HepG2 (cell line): ENCODE measurements around the gene MICAL3. TPM values are rescaled to one million over a fixed set of nuclear protein-coding genes. Genes with fewer than 3 reads are reported as not detected.

Experiments used
- ATAC-seq: fragments of 200-7000 bp; cut with Tn5 transposase; 3 replicates; pipeline ENCODE4 v1.9.1; 2020; ENCODE audit warnings: mild to moderate bottlenecking, moderate library complexity
- BruUV-seq: library from RNA; stranded (reverse); fragments of 400-500 nt; replicated peaks from 2 replicates; lab custom pipeline; 2021; lab: Mats Ljungman, UMichigan
- CTCF ChIA-PET: fragments of 300-600 bp; formaldehyde crosslinking; extraction: SDS; loops from one replicate; lab custom pipeline; 2021; ENCODE audit warnings: low total read pairs, inconsistent platforms, low intra/inter-chr PET ratio; lab: Yijun Ruan, JAX
- POLR2A ChIA-PET: fragments of 350-600 bp; sonication (Branson Sonifier 250); formaldehyde crosslinking; loops from one replicate; lab custom pipeline; 2020; ENCODE audit warnings: antibody characterized with exemption, inconsistent platforms; lab: Yijun Ruan, JAX
- DNase-seq: peaks from one replicate; pipeline ENCODE4 v3.0.0-alpha.2; 2015; ENCODE audit warnings: low spot score
- FAIRE-seq: peaks from 3 replicates; lab custom pipeline; 2011; peaks lifted over from hg19 to GRCh38; lab: Jason Lieb, UNC
- H2AFZ ChIP-seq: one replicate; pipeline ENCODE4 v1.6.1; 2011; ENCODE audit warnings: low read length, inconsistent platforms
- H3K27ac ChIP-seq: fragments of 300-600 bp; 3 replicates; pipeline ENCODE4 v1.8.0; 2011; ENCODE audit warnings: mixed run types, mild to moderate bottlenecking, mixed read lengths, low read length, inconsistent platforms; ENCODE audit not compliant: insufficient read depth; ENCODE audit errors: extremely low read length
- H3K27me3 ChIP-seq, 2 experiments: fragments of 200-600 bp in 1 of 2; 2 replicates in 1 of 2; 3 replicates in 1 of 2; pipeline versions ENCODE4 v1.6.0 to v1.8.0; 2011; ENCODE audit warnings: low read length in 2 of 2, mild to moderate bottlenecking in 2 of 2, moderate library complexity in 2 of 2, inconsistent platforms in 1 of 2; ENCODE audit not compliant: insufficient read depth in 2 of 2, control insufficient read depth in 1 of 2
- H3K36me3 ChIP-seq, 2 experiments: fragments of 200-600 bp in 1 of 2; replicated peaks in 1 of 2; 2 replicates in 1 of 2; 3 replicates in 1 of 2; pipeline versions ENCODE4 v1.5.1 to v1.8.0; 2011; ENCODE audit warnings: low read length in 2 of 2, inconsistent platforms in 1 of 2; ENCODE audit not compliant: insufficient read depth in 2 of 2, control insufficient read depth in 1 of 2
- H3K4me1 ChIP-seq: 2 replicates; pipeline ENCODE4 v1.5.1; 2012; ENCODE audit warnings: low read length, inconsistent platforms; ENCODE audit not compliant: insufficient read depth
- H3K4me2 ChIP-seq: 2 replicates; pipeline ENCODE4 v1.6.0; 2011; ENCODE audit warnings: low read depth, low read length, inconsistent platforms
- H3K4me3 ChIP-seq, 3 experiments: fragments of 200-600 bp in 1 of 3; sonication (generic), shearing (Covaris generic) in 1 of 3; replicated peaks in 1 of 3; 2 replicates each; pipeline ENCODE4 v1.5.1; 2011 to 2016; ENCODE audit warnings: low read length in 3 of 3, inconsistent platforms in 2 of 3, low read depth in 2 of 3, mild to moderate bottlenecking in 2 of 3, control low read depth in 1 of 3, mixed read lengths in 1 of 3; ENCODE audit not compliant: insufficient read depth in 1 of 3
- H3K79me2 ChIP-seq: one replicate; pipeline ENCODE4 v1.6.1; 2011; ENCODE audit warnings: low read length, inconsistent platforms; ENCODE audit not compliant: insufficient read depth
- H3K9ac ChIP-seq: 2 replicates; pipeline ENCODE4 v1.6.0; 2011; ENCODE audit warnings: mild to moderate bottlenecking, low read depth, low read length, inconsistent platforms; ENCODE audit not compliant: insufficient read depth
- H3K9me3 ChIP-seq: 2 replicates; pipeline ENCODE4 v1.5.1; 2012; ENCODE audit warnings: mild to moderate bottlenecking, low read length
- H4K20me1 ChIP-seq: 2 replicates; pipeline ENCODE4 v1.6.0; 2011; ENCODE audit warnings: inconsistent platforms, mild to moderate bottlenecking, low read length, moderate library complexity; ENCODE audit not compliant: insufficient read depth
- ATF4 ChIP-seq, 2 experiments: fragments of 450-650 bp in 1 of 2; sonication (generic) in 1 of 2; formaldehyde crosslinking; IDR thresholded peaks; 2 replicates each; pipeline versions ENCODE4 v1.5.0 to v1.8.0; 2020 to 2022; ENCODE audit warnings: mild to moderate bottlenecking in 1 of 2, missing genetic modification reagents in 1 of 2
- GABPB1 ChIP-seq: IDR thresholded peaks from 2 replicates; pipeline ENCODE4 v1.6.1; 2016; ENCODE audit warnings: mild to moderate bottlenecking, missing genetic modification reagents, moderate library complexity, missing compliant biosample characterization
- GFI1 ChIP-seq: sonication (generic); formaldehyde crosslinking; IDR thresholded peaks from 2 replicates; pipeline ENCODE4 v1.5.0; 2020; ENCODE audit warnings: missing genetic modification reagents, mild to moderate bottlenecking, borderline replicate concordance
- GTF2F1 ChIP-seq: fragments of 150-350 bp; IDR thresholded peaks from 2 replicates; pipeline ENCODE4 v1.6.1; 2014; ENCODE audit warnings: low read length
- HES4 ChIP-seq: sonication (generic); formaldehyde crosslinking; IDR thresholded peaks from 2 replicates; pipeline ENCODE4 v1.9.0; 2021; ENCODE audit warnings: mild to moderate bottlenecking, missing genetic modification reagents, borderline replicate concordance
- IRX3 ChIP-seq: sonication (generic); formaldehyde crosslinking; IDR thresholded peaks from 2 replicates; pipeline ENCODE4 v1.8.1; 2023; ENCODE audit warnings: mild to moderate bottlenecking, low read depth, missing genetic modification reagents, borderline replicate concordance
- POLR2AphosphoS5 ChIP-seq: IDR thresholded peaks from 2 replicates; pipeline ENCODE4 v1.6.1; 2012; ENCODE audit warnings: low read depth, low read length
- XRCC5 ChIP-seq: fragments of 200-400 bp; formaldehyde crosslinking; optimal IDR thresholded peaks from 2 replicates; pipeline ENCODE3; 2017; ENCODE audit warnings: mild to moderate bottlenecking, low read length
- ZMYM3 ChIP-seq: sonication (generic); formaldehyde crosslinking; IDR thresholded peaks from 2 replicates; pipeline ENCODE4 v1.5.1; 2020; ENCODE audit warnings: mild to moderate bottlenecking, missing genetic modification reagents
- ZMYM4 ChIP-seq: sonication (generic); formaldehyde crosslinking; IDR thresholded peaks from 2 replicates; pipeline ENCODE4 v1.8.1; 2023; ENCODE audit warnings: mild to moderate bottlenecking, missing genetic modification reagents
- ZNF746 ChIP-seq: sonication (generic); formaldehyde crosslinking; IDR thresholded peaks from 2 replicates; pipeline ENCODE4 v1.8.0; 2022; ENCODE audit warnings: mild to moderate bottlenecking, missing genetic modification reagents
- ZZZ3 ChIP-seq: sonication (generic); formaldehyde crosslinking; IDR thresholded peaks from 2 replicates; pipeline ENCODE4 v1.4.0; 2020; ENCODE audit warnings: missing genetic modification reagents, mild to moderate bottlenecking, borderline replicate concordance
- WGBS: methylation state at CpG from one replicate; pipeline ENCODE4 v1.1.6; 2017; ENCODE audit warnings: low lambda C conversion rate; 5-methylcytosine and 5-hydroxymethylcytosine counted together
- in situ Hi-C: cut with HindIII; loops from 2 replicates; pipeline ENCODE4 v1.10.0; 2017; ENCODE audit warnings: low pct_unique_long_range_greater_than_20kb; ENCODE audit not compliant: extremely low pct_ligation_motif_present
- intact Hi-C: fragments of 100-400 bp; cut with micrococcal nuclease; formaldehyde crosslinking; loops from one replicate; pipeline ENCODE4 v1.10.0; 2022; ENCODE audit not compliant: unreplicated experiment
- polyA plus RNA-seq, 8 experiments: library from polyadenylated mRNA; depleted of rRNA in 3 of 8; stranded (reverse) in 7 of 8; unstranded in 1 of 8; fragments of >200 nt; fragmentation: Illumina TruSeq in 4 of 8; extraction: Trizol in 4 of 8; gene quantifications; 2 replicates each; pipeline versions ENCODE4 v1.2.1 to v1.2.3, GENCODE V29; 2011 to 2016; ENCODE audit warnings: low read depth in 4 of 8, missing spikeins in 1 of 8, mixed read lengths in 1 of 8; ENCODE audit not compliant: insufficient read depth in 1 of 8
- total RNA-seq, 5 experiments: library from RNA; depleted of rRNA; stranded (reverse); fragments of >200 nt; fragmentation: Illumina TruSeq; extraction: Trizol; gene quantifications; 2 replicates each; pipeline ENCODE4 v1.2.3, GENCODE V29; 2016; ENCODE audit warnings: low read depth in 1 of 5
- TF ChIP-seq, protein P1 (sequence below): IDR thresholded peaks from 2 replicates; pipeline ENCODE4 v1.6.1; 2016; ENCODE audit warnings: mild to moderate bottlenecking
- TF ChIP-seq, protein P2 (sequence below): sonication (generic); formaldehyde crosslinking; IDR thresholded peaks from 2 replicates; pipeline ENCODE4 v1.4.0; 2020; ENCODE audit warnings: missing genetic modification reagents, borderline replicate concordance
- TF ChIP-seq, protein P3 (sequence below): sonication (generic); formaldehyde crosslinking; IDR thresholded peaks from 2 replicates; pipeline ENCODE4 v1.8.0; 2022; ENCODE audit warnings: low read depth, missing genetic modification reagents

MICAL3 gene
- total and polyA plus RNA-seq, 2 of the 13 experiments (the other 11 are each of a cell fraction or from before 2014, with no cell fraction given), result 5.3 to 12.5 TPM

DNA sequence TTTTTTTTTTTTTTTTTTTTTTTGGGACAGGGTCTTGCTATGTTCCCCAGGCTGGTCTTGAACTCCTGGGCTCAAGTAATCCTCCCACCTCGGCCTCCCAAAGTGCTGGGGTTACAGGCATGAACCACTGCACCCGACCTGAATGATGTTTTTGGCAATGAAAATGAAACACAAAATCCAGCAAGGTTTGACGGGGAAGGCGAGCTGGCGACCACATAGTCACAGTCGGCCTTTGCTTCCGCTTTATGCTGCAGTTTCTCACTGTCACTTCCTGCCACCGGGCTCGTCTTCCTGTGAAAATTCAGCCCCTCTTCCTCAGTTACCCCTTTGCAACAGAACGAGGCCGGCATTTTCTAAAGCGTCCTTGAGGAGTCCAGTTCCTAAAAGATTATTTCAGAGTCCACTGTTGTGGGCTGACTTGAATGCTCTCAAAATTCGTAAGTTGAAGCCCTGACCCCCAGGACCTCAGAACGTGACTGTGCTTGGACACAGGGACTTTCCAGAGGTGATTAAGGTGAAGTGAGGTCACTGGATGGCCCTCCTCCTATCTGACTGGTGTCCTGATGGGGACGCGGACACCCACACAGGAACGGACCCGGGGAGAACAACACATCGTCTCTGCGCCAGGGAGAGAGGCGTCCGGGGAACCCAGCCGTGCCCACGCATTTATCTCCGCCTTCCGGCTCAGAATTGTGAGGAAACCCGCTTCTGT, 247.2 kb downstream of the MICAL3 start:
- Histone ChIP-seq H2AFZ (peak overlapping the region; percentile 33), H3K79me2 (peaks cover 21% of the 10 kb centered on the region), H3K9me3 (no peaks in the 10 kb centered on the region), H3K4me2 (peak overlapping the region; percentile 67), H3K27me3 (no peaks in the 10 kb centered on the region; a peak in 1 of 5 replicates), H4K20me1 (no peaks in the 10 kb centered on the region), H3K9ac (peak overlapping the region; percentile 78), H3K4me1 (peaks cover 80% of the 10 kb centered on the region), H3K36me3 (no peaks in the 10 kb centered on the region), H3K27ac (peak overlapping the region; percentile 80), H3K4me3 (peak overlapping the region; percentile 64 to 81 (median 75))
- TSS peak; percentile 83 for BruUV-seq
- in situ Hi-C loops, result no loop called here
- POLR2A ChIA-PET, result interaction anchor here (0.7 to 3.4 kb wide), 6 partner anchors 9 to 47 kb away, joined by 3 to 24 read pairs (median 3); no protein-coding TSS in a partner anchor
- CTCF ChIA-PET, result no interaction called here
- intact Hi-C loops, result no loop called here
- ATAC-seq (peak; percentile 17), FAIRE-seq (peak; percentile 87), DNase-seq (peak; percentile 53)
- WGBS, result under 1% methylated on average over 23 of the region's 27 CpGs
- TF ChIP-seq HES4 (0 out of 2 replicates have a peak, but pooled peaks have one; percentile 23), ZMYM4 (0 out of 2 replicates have a peak, but pooled peaks have one; percentile 25), POLR2AphosphoS5 (peak; percentile 83), GTF2F1 (no peak), GFI1 (0 out of 2 replicates have a peak, but pooled peaks have one; percentile 8), XRCC5 (peak; percentile 30), ZNF746 (CRISPR knock-in tag) (no peak), IRX3 (no peak), ZMYM3 (CRISPR knock-in tag) (peak; percentile 7; the same call in 1 of the 2 replicates), ZZZ3 (CRISPR knock-in tag) (0 out of 2 replicates have a peak, but pooled peaks have one; percentile 64), GABPB1 (CRISPR knock-in tag) (peak; percentile 69), ATF4 (CRISPR knock-in tag; IDR thresholded peaks at IDR 0.05) (peak in 1 of 2 experiments; percentile 57; a peak in 1 of 4 replicates)
- TF ChIP-seq, protein P1, sequence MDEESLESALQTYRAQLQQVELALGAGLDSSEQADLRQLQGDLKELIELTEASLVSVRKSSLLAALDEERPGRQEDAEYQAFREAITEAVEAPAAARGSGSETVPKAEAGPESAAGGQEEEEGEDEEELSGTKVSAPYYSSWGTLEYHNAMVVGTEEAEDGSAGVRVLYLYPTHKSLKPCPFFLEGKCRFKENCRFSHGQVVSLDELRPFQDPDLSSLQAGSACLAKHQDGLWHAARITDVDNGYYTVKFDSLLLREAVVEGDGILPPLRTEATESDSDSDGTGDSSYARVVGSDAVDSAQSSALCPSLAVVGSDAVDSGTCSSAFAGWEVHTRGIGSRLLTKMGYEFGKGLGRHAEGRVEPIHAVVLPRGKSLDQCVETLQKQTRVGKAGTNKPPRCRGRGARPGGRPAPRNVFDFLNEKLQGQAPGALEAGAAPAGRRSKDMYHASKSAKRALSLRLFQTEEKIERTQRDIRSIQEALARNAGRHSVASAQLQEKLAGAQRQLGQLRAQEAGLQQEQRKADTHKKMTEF (CRISPR knock-in tag), result peak; percentile 18; the same call in 1 of the 2 replicates
- TF ChIP-seq, protein P2, sequence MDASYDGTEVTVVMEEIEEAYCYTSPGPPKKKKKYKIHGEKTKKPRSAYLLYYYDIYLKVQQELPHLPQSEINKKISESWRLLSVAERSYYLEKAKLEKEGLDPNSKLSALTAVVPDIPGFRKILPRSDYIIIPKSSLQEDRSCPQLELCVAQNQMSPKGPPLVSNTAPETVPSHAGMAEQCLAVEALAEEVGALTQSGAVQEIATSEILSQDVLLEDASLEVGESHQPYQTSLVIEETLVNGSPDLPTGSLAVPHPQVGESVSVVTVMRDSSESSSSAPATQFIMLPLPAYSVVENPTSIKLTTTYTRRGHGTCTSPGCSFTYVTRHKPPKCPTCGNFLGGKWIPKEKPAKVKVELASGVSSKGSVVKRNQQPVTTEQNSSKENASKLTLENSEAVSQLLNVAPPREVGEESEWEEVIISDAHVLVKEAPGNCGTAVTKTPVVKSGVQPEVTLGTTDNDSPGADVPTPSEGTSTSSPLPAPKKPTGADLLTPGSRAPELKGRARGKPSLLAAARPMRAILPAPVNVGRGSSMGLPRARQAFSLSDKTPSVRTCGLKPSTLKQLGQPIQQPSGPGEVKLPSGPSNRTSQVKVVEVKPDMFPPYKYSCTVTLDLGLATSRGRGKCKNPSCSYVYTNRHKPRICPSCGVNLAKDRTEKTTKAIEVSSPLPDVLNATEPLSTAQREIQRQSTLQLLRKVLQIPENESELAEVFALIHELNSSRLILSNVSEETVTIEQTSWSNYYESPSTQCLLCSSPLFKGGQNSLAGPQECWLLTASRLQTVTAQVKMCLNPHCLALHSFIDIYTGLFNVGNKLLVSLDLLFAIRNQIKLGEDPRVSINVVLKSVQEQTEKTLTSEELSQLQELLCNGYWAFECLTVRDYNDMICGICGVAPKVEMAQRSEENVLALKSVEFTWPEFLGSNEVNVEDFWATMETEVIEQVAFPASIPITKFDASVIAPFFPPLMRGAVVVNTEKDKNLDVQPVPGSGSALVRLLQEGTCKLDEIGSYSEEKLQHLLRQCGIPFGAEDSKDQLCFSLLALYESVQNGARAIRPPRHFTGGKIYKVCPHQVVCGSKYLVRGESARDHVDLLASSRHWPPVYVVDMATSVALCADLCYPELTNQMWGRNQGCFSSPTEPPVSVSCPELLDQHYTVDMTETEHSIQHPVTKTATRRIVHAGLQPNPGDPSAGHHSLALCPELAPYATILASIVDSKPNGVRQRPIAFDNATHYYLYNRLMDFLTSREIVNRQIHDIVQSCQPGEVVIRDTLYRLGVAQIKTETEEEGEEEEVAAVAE (CRISPR knock-in tag), result peak; percentile 61; the same call in 1 of the 2 replicates
- TF ChIP-seq, protein P3, sequence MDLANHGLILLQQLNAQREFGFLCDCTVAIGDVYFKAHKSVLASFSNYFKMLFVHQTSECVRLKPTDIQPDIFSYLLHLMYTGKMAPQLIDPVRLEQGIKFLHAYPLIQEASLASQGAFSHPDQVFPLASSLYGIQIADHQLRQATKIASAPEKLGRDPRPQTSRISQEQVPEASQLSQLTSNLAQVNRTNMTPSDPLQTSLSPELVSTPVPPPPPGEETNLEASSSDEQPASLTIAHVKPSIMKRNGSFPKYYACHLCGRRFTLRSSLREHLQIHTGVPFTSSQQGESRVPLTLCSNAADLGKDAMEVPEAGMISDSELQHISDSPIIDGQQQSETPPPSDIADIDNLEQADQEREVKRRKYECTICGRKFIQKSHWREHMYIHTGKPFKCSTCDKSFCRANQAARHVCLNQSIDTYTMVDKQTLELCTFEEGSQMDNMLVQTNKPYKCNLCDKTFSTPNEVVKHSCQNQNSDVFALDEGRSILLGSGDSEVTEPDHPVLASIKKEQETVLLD (CRISPR knock-in tag), result no peak
